OCI-M1 (cell line): ENCODE data around the gene TMEM139.
"Not testable (repeated sequence)": the region's sequence is repeated elsewhere in the genome, so short reads cannot be mapped to it uniquely, and the experiment has no call there.

Experiments
- DNase-seq: peaks from one replicate; lab custom pipeline; 2025; lab: John Stamatoyannopoulos, UW

The TMEM139 gene

GRCh38 chr7:143258831-143259230 is 25.9 kb upstream of the TMEM139 start:
- peak; percentile 76 for DNase-seq

GRCh38 chr7:143259765-143260164 is 25.0 kb upstream of the TMEM139 start:
- DNase-seq, result no peak

GRCh38 chr7:143261901-143262300 is 22.9 kb upstream of the TMEM139 start:
- no peak for DNase-seq

GRCh38 chr7:143263266-143264195 is 21.2 kb upstream of the TMEM139 start, which contains the start of gene GSTK1:
GSTK1 (plus strand) TSS chr7:143263441; CDS start chr7:143263514, 73 bp downstream.
- peak; percentile 79 for DNase-seq

- not testable (repeated sequence) for DNase-seq
These were observed 20.6 kb upstream of the TMEM139 start for GRCh38 chr7:143264196-143264568.

GRCh38 chr7:143265017-143265693 is 19.6 kb upstream of the TMEM139 start:
- DNase-seq, result no peak

GRCh38 chr7:143269251-143269650 is 15.5 kb upstream of the TMEM139 start:
- DNase-seq, result peak; percentile 76

GRCh38 chr7:143271240-143271639 is 13.5 kb upstream of the TMEM139 start:
- DNase-seq, result no peak

GRCh38 chr7:143272871-143273270 is 11.9 kb upstream of the TMEM139 start:
- DNase-seq, result no peak

GRCh38 chr7:143279186-143280098 is 5.3 kb upstream of the TMEM139 start:
- no peak for DNase-seq

GRCh38 chr7:143280160-143280559 is 4.6 kb upstream of the TMEM139 start:
- no peak for DNase-seq

- DNase-seq, result no peak
These were observed 4.2 kb upstream of the TMEM139 start for GRCh38 chr7:143280566-143280965.

GRCh38 chr7:143281529-143281928 is 3.2 kb upstream of the TMEM139 start:
- no peak for DNase-seq

GRCh38 chr7:143282124-143282523 is 2.6 kb upstream of the TMEM139 start:
- DNase-seq, result no peak

GRCh38 chr7:143283381-143283780 is 1.4 kb upstream of the TMEM139 start:
- DNase-seq, result no peak

- DNase-seq, result no peak
These were observed 666 bp downstream of the TMEM139 start for GRCh38 chr7:143285470-143285778.

- no peak for DNase-seq
These were observed 1.2 kb downstream of the TMEM139 start for GRCh38 chr7:143285806-143286521.

- DNase-seq, result no peak
These were observed 1.7 kb downstream of the TMEM139 start for GRCh38 chr7:143286522-143286890.

- DNase-seq, result no peak
These were observed 2.7 kb downstream of the TMEM139 start for GRCh38 chr7:143287339-143287934.

GRCh38 chr7:143287935-143288826 is 3.4 kb downstream of the TMEM139 start, which contains the start of gene CASP2:
CASP2 (plus strand) TSS chr7:143288351; CDS start chr7:143288456, 105 bp downstream.
- DNase-seq, result peak; percentile 92
